HK-2 (cell line): ENCODE results near the gene ARAP1.
A peak's percentile ranks its signal among the peaks of the same experiment; 100 is the strongest.
"Not testable (repeated sequence)": the region's sequence is repeated elsewhere in the genome, so short reads cannot be mapped to it uniquely, and the experiment has no call there.

Source experiments
- DNase-seq: peaks from one replicate; pipeline ENCODE4 v3.0.0-alpha.2; 2018; ENCODE audit not compliant: unreplicated experiment

The ARAP1 gene

GRCh38 chr11:72752088-72752914 is at the start of gene ARAP1:
TSS of gene ARAP1 (minus strand) at chr11:72752408. CDS start at chr11:72727128, 25,280 bp downstream.
- DNase-seq, result peak; percentile 81

- no peak for DNase-seq
Observed at GRCh38 chr11:72799441-72799840, 47.2 kb upstream of the ARAP1 start.

GRCh38 chr11:72798361-72798760 is 46.2 kb upstream of the ARAP1 start:
- no peak for DNase-seq

- DNase-seq, result peak; percentile 86
Observed at GRCh38 chr11:72793425-72794367, 41.5 kb upstream of the ARAP1 start, which contains the start of gene STARD10. TSS of gene STARD10 (minus strand) at chr11:72794047. CDS start at chr11:72781181, 12,866 bp downstream.

- DNase-seq, result no peak
Observed at GRCh38 chr11:72793076-72793424, 40.8 kb upstream of the ARAP1 start.

- DNase-seq, result no peak
Observed at GRCh38 chr11:72792437-72793021, 40.3 kb upstream of the ARAP1 start.

GRCh38 chr11:72791228-72791627 is 39.0 kb upstream of the ARAP1 start:
- DNase-seq, result not testable (repeated sequence)

- DNase-seq, result no peak
Observed at GRCh38 chr11:72789493-72790131, 37.4 kb upstream of the ARAP1 start.

GRCh38 chr11:72788241-72788640 is 36.0 kb upstream of the ARAP1 start:
- DNase-seq, result no peak

GRCh38 chr11:72787216-72788104 is 35.3 kb upstream of the ARAP1 start:
- no peak for DNase-seq

GRCh38 chr11:72786305-72787215 is 34.4 kb upstream of the ARAP1 start:
- no peak for DNase-seq

- no peak for DNase-seq
Observed at GRCh38 chr11:72784662-72785061, 32.5 kb upstream of the ARAP1 start.

- no peak for DNase-seq
Observed at GRCh38 chr11:72783144-72783905, 31.1 kb upstream of the ARAP1 start.

- DNase-seq, result no peak
Observed at GRCh38 chr11:72782081-72782920, 30.1 kb upstream of the ARAP1 start.

- DNase-seq, result peak; percentile 14
Observed at GRCh38 chr11:72781313-72782080, 29.3 kb upstream of the ARAP1 start.

- DNase-seq, result no peak
Observed at GRCh38 chr11:72781063-72781312, 28.8 kb upstream of the ARAP1 start.

- no peak for DNase-seq
Observed at GRCh38 chr11:72780296-72781062, 28.3 kb upstream of the ARAP1 start.
